ENCODE results near the gene ADAMTSL3.
"Not testable (repeated sequence)": the region's sequence is repeated elsewhere in the genome, so short reads cannot be mapped to it uniquely, and the experiment has no call there.

Gene ADAMTSL3

GRCh38 chr15:83702314-83702713, 48.4 kb downstream of the ADAMTSL3 start:
- not testable (repeated sequence) for DNase-seq

- DNase-seq = no peak
Observed at GRCh38 chr15:83708328-83708727, 54.4 kb downstream of the ADAMTSL3 start.

- DNase-seq = no peak
Observed at GRCh38 chr15:83709241-83709640, 55.3 kb downstream of the ADAMTSL3 start.

GRCh38 chr15:83709811-83710210, 55.9 kb downstream of the ADAMTSL3 start:
- no peak for DNase-seq

GRCh38 chr15:83710452-83710851, 56.5 kb downstream of the ADAMTSL3 start:
- DNase-seq = no peak

- no peak for DNase-seq
Observed at GRCh38 chr15:83711236-83711635, 57.3 kb downstream of the ADAMTSL3 start.

GRCh38 chr15:83713242-83713641, 59.3 kb downstream of the ADAMTSL3 start:
- no peak for DNase-seq

GRCh38 chr15:83714939-83715628, 61.2 kb downstream of the ADAMTSL3 start:
- DNase-seq = no peak

GRCh38 chr15:83716605-83717004, 62.7 kb downstream of the ADAMTSL3 start:
- no peak for DNase-seq

- DNase-seq = no peak
Observed at GRCh38 chr15:83717010-83717409, 63.1 kb downstream of the ADAMTSL3 start.

GRCh38 chr15:83720468-83720867, 66.5 kb downstream of the ADAMTSL3 start:
- DNase-seq = no peak

- no peak for DNase-seq
Observed at GRCh38 chr15:83721031-83721430, 67.1 kb downstream of the ADAMTSL3 start.

- DNase-seq = no peak
Observed at GRCh38 chr15:83721981-83722380, 68.1 kb downstream of the ADAMTSL3 start.

GRCh38 chr15:83723216-83723615, 69.3 kb downstream of the ADAMTSL3 start:
- no peak for DNase-seq

- no peak for DNase-seq
Observed at GRCh38 chr15:83732196-83732595, 78.3 kb downstream of the ADAMTSL3 start.

- DNase-seq = no peak
Observed at GRCh38 chr15:83732770-83733169, 78.8 kb downstream of the ADAMTSL3 start.

GRCh38 chr15:83733206-83733605, 79.3 kb downstream of the ADAMTSL3 start:
- DNase-seq = no peak

GRCh38 chr15:83733691-83734090, 79.8 kb downstream of the ADAMTSL3 start:
- DNase-seq = no peak

GRCh38 chr15:83734487-83734886, 80.6 kb downstream of the ADAMTSL3 start:
- DNase-seq = no peak

- DNase-seq = no peak
Observed at GRCh38 chr15:83739629-83740028, 85.7 kb downstream of the ADAMTSL3 start.

GRCh38 chr15:83745771-83746170, 91.8 kb downstream of the ADAMTSL3 start:
- DNase-seq = no peak

GRCh38 chr15:83746231-83746630, 92.3 kb downstream of the ADAMTSL3 start:
- no peak for DNase-seq

GRCh38 chr15:83747050-83747717, 93.3 kb downstream of the ADAMTSL3 start:
- no peak for DNase-seq

- DNase-seq = no peak
Observed at GRCh38 chr15:83747718-83748110, 93.8 kb downstream of the ADAMTSL3 start.

All from stimulated activated CD4-positive, alpha-beta T cell treated with anti-CD3 and anti-CD28 coated beads, Interleukin-2, amount 100 ng/mL, for 24 hours (primary cell).